ENCODE measurements around the gene ROBO3.
A peak's percentile ranks its signal among the peaks of the same experiment; 100 is the strongest.

The ROBO3 gene

DNA sequence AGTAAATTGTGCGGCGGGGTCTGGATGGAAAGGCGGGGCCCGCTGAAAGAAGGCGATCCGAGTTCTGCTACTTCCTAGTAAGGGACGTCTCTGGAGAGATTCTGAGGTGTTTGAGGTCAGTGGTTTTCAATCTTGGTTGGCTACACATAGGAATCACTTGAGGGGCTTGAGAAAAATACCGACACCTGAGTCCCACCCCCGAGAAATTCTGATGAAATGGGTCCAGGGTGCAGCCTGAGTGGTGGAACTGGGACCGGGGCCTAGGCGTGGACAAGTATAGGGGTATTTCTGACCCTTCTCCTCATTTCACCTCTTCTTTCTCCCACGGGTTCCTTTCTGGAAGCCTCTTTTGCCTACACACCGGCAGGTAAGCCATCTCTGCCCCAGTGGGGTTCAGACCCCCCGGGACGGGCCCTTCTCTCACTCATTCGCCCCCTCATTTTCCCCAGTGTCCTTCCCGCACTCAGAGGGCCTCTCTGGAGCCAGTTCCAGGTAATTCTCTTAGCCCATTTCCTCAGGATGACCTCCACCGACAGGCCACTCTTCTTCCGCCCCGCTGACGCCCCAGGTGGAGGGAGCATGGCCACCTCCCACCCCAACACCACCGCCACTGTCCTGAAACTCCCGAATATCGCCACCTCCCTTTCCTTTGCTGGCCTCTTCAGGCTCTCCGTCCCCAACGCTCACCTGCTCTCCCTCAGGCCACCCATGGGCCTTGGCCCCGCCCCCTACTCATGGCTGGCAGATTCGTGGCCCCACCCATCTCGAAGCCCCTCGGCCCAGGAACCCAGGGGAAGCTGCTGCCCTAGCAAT lies 11.8 kb downstream of the ROBO3 start:
- DNase-seq, result no peak

DNA sequence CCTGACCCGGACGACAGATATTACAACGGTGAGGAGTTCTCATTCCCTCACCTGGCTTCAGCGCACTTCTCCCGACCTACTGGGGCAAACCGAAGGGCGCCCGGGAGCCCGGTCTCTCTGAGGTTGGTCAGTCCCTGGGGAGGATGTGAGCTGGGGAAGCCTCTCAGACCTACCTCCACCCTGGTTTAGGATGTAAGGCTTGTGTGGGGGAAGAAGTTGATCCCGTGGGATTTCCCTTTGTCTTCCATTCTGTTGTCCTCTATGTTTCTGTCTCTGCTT lies 12.3 kb downstream of the ROBO3 start:
- no peak for DNase-seq

DNA sequence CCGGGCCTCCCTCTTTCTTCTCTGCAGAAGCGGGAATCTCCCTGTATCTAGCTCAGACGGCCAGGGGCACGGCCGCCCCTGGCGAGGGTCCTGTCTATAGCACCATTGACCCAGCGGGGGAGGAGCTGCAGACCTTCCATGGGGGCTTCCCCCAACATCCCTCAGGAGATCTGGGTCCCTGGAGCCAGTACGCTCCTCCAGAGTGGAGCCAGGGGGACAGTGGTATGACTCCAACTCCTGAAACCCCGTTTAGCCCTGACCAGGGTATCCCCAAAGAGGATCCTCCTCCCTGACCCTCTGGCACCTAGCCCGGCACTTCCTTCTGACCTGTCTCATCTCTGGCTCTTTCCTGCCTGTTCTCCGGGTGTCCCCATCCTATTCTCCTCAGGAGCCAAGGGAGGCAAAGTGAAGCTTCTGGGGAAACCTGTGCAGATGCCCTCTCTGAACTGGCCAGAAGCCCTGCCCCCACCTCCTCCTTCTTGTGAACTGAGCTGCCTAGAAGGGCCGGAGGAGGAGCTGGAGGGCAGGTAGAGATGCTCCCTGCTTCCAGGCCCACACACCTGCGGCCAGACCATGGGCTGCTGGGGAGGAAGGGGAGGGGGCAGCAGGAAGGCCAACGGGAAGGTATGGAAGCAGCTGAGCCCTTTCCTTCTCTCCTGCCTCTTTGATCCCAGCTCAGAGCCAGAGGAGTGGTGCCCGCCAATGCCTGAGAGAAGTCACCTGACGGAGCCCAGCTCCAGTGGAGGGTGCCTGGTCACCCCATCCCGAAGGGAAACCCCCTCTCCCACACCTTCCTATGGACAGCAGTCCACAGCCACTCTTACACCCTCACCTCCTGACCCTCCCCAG lies 12.9 kb downstream of the ROBO3 start:
- DNase-seq, result no peak

DNA sequence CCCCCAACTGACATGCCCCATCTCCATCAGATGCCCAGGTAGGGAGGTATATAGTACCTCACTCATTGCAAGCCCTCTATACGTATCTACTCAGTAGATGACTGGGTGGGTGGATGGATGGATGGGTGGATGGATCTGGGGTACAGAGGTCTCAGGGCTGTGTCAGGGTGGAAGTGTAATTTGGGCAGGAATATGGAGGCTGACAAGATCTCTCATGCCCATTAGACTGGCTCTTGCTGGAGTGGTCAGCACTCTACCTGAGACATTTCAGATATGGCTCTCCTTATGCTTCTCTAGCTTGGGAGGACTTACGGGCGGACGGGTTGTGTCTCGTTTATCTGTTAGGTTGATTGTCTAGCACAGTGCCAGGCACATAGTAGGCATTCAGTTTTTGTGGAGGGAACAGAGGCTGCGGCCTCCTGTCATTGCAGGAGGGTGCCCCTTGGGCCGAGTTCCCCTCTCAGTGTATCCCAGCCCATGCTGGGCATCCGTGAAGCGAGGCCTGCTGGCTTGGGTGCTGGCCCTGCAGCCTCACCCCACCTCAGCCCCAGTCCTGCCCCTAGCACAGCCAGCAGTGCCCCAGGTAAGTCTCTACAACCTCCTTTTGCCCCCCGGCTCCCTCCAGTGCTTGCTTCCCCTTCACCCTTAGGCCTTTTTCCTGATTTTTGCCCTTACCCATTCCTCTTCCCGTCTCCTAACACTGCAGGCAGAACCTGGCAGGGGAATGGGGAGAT lies 13.7 kb downstream of the ROBO3 start:
- no peak for DNase-seq

- peak; percentile 46 for DNase-seq
These were observed 14.5 kb downstream of the ROBO3 start for GRCh38 chr11:124879493-124880289.

- DNase-seq, result peak; percentile 40
These were observed 15.0 kb downstream of the ROBO3 start for GRCh38 chr11:124880290-124880611.

DNA sequence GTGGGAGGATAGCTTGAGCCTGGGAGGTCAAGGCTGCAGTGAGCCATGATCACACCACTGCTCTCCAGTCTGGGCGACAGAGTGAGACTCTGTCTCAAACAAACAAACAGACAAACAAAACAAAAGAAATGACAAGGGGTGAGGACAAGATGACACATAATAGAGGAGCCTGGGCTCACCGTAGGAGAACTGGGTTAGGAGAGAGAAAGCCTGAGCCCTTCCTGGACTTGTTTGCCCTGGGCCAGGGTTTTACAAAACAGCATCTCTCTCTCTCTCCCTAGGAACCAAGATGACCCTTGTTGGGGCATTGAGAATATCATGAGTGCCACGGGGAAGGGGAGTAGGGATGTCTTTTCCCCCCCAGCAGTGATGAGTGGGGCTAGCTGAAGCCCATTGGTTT lies 15.7 kb downstream of the ROBO3 start:
- peak; percentile 26 for DNase-seq

- DNase-seq, result peak; percentile 30
These were observed 17.3 kb downstream of the ROBO3 start for GRCh38 chr11:124882339-124883071.

DNA sequence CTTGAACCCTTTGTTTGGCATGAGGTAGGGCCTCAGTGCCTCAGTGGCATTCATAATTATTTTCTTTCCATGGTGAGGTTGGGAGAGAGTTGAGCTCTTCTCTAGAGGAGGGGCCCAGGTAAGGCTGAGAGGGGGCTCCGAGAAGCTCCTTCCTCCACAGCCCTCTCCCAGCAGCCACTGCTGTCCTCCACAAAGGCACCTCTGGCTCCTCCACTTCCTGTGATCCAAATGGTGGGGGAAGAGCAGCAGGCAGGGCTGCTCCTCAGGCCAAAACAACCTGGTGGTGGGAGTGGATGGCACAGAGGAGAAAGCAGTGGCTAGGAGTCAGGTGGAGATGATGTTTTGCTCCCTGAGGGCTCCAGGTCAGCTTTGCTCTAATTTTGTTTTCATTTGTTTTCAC lies 19.1 kb downstream of the ROBO3 start:
- no peak for DNase-seq

- no peak for DNase-seq
These were observed 19.7 kb downstream of the ROBO3 start for GRCh38 chr11:124884869-124885479.

DNA sequence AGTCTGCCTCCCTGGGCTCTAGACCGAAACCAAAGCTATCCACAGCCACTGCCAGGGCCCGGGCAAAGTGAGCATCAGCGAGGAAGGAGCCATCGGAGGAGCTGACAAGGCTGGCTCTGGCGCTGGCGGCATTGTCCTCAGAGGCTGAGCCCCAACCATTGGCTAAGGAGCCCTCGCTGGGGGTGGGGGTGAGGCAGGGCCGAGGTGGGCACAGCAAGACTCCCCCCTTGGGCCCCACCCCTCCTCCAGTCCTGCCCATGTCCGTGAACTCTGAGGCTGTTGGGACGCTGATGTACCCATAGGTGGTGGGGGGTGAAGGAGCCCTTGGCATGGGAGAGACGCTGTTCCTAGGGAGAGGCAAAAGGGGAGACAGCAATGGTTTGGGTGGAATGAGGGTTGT lies 21.2 kb downstream of the ROBO3 start:
- DNase-seq, result peak; percentile 36

DNA sequence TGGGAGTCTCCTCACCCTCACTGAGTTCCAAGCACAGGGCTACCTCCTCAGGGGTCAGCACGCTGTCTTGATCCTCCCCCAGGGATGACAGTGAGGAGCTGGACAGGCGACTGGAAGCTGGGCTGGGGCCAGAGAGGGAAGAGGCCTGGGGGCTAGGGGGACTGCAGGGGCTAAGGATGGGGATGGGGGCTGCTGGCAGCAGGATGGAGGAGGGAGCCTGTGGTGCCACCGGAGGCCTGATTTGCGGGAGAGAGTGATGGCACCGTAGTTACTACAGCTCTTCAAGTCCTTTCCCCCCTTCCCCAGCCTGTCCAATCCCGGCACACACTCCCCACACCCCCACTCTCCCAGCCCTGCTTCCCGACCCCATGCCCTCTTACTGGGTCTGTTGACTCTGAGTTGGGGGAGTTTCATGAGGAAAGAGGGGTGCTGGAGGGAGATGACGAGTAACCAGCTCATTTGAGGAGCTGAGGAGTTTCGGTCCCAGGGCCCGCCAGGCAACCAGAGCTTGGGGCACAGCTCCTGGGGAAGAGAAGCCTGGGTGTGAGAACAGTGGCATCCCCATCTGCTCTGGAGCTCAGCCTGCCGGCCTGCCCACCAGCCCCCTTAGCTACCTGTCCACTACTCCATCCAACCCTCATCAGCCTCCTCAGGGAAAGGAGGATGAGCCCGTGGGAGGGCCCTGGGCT lies 21.9 kb downstream of the ROBO3 start:
- DNase-seq, result peak; percentile 23

DNA sequence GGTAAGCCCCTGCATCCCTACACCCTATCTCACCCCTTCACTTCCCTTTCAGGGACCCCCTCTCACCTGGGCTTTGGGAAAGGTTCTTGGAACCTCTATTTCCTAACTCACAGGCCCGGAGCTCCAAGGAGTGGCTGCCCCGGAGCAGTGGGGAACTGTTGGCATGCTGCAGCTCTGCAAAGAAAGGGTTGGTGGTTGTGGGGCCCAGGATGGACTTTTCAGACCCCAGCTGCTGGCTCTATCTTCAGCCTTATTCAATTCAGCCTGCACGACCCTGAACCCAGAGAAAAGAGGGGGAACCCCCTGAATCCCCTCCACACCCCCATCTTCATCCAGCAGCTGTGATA lies 22.4 kb downstream of the ROBO3 start:
- no peak for DNase-seq

GRCh38 chr11:124889191-124890091 lies 24.2 kb downstream of the ROBO3 start:
- no peak for DNase-seq

- no peak for DNase-seq
These were observed 24.9 kb downstream of the ROBO3 start for GRCh38 chr11:124890151-124890550.

DNA sequence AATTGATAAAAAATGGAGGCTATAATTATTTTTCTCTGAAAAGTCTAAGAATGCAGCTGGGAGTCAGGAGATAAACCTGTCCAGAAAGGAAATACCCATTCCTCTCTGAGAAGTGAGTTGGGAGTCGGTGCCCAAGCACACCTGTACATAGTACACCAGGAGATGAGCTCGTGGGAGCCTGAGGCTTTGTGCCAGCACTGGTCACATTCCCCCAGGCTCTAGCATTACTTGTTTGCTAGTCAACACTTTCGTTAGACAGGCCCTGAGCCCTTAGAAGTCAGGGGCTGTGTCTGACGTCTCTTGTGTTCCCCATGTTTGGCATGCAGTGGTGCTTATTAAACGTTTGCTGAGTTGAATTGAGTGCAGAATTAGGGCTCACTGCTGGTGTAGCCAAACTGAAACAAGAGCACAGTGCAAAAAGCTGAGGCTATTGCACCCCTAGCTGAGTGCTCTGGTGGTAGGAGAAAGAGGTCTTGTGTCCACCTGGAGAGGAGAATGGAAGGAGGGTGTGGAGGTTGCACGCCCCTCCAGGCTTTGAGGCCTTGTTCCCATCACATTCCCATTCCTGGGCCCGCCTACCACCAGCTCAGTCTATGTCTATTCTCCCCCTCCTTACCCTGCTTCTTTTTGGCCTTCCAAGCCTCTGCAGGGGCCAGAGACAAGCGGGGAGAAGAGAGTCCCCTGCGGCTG lies 25.6 kb downstream of the ROBO3 start:
- no peak for DNase-seq

- DNase-seq, result no peak
These were observed 26.2 kb downstream of the ROBO3 start for GRCh38 chr11:124891373-124891861.

GRCh38 chr11:124892146-124892545 lies 26.9 kb downstream of the ROBO3 start:
- DNase-seq, result no peak

DNA sequence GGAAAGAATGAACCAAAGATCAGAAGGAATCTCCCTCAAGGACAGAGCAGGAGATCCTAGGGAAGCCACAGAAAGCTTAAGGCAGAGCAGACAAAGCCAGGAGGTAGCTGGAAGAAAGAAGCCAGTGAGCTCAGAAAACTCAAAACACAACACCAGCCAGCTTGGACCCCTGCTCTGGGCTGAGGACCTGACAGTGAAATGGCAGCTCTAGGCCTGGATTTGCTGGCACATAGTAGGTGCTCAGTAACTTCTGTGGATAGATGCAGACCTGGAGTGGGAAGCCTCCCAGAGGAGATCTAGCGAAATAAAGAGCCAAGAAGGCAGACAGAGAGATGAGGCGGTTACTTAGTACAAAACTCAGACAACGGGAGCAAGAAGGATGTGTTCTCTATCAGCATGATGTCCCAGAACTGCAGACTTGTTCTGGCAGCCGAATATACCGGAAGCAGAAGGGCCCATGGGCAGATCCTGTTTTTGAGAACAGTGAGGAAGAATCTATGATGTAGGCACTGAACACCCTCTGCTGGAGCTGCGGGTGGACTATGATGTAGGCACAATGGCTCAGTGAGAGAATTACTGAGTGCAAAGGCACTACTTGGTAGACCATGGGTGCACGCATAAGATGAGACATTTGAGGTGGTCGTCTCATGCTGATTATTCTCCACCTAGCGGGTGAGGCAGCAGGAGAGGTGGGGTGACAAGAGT lies 27.7 kb downstream of the ROBO3 start:
- no peak for DNase-seq

All from activated CD8-positive, alpha-beta memory T cell treated with anti-CD3 and anti-CD28 coated beads, Interleukin-2, amount 50 U/mL, for 48 hours (primary cell).